Stomach (tissue), 9 donors: ENCODE measurements around the gene KRT37. TPM values are rescaled to one million over a fixed set of nuclear protein-coding genes. Genes with fewer than 3 reads are reported as not detected.

Source experiments
- DNase-seq, 2 donors: peaks; one replicate each; pipeline versions ENCODE4 v3.0.0 to v3.0.0-alpha.2; 2013 to 2019
- H3K27ac ChIP-seq, 5 donors: fragments of 200-600 bp in 4 of 5; sonication (generic) in 4 of 5; one replicate each; pipeline ENCODE4 v1.5.1; 2013 to 2019; ENCODE audit warnings: mild to moderate bottlenecking in 1 of 5, moderate library complexity in 1 of 5
- H3K27me3 ChIP-seq, 3 donors: fragments of 200-600 bp; sonication (generic); one replicate each; pipeline ENCODE4 v1.5.1; 2017 to 2019; ENCODE audit warnings: mixed run types in 1 of 3
- H3K36me3 ChIP-seq, 4 donors: fragments of 200-600 bp; sonication (generic); 1 replicate in 3 of 4; 2 replicates in 1 of 4; pipeline ENCODE4 v1.5.1; 2016 to 2019
- H3K4me1 ChIP-seq, 4 donors: fragments of 200-600 bp; sonication (generic); one replicate each; pipeline ENCODE4 v1.5.1; 2016 to 2019
- H3K4me3 ChIP-seq, 4 donors: fragments of 200-600 bp; sonication (generic) in 3 of 4; one replicate each; pipeline ENCODE4 v1.5.1; 2016 to 2019; ENCODE audit warnings: mild to moderate bottlenecking in 1 of 4
- H3K9me3 ChIP-seq, 4 donors: fragments of 200-600 bp; sonication (generic); one replicate each; pipeline ENCODE4 v1.5.1; 2016 to 2019
- EP300 ChIP-seq: sonication (generic); formaldehyde crosslinking; IDR thresholded peaks from one replicate; pipeline ENCODE4 v1.6.1; 2017; ENCODE audit warnings: antibody characterized with exemption
- POLR2A ChIP-seq, 4 donors: fragments of 450-650 bp; IDR thresholded peaks; one replicate each; pipeline ENCODE4 v1.6.1; 2016; ENCODE audit warnings: antibody characterized with exemption in 4 of 4, control low read depth in 2 of 4, mild to moderate bottlenecking in 1 of 4, moderate library complexity in 1 of 4
- POLR2AphosphoS5 ChIP-seq, 3 donors: sonication (generic); formaldehyde crosslinking; IDR thresholded peaks; one replicate each; pipeline ENCODE4 v1.6.1; 2016; ENCODE audit warnings: antibody characterized with exemption in 3 of 3
- WGBS, 5 donors: extraction: QIAGEN DNeasy Blood & Tissue Kit in 3 of 5; methylation state at CpG; one replicate each; pipeline versions ENCODE4 v1.1.5 to v1.1.7; 2013 to 2018; 5-methylcytosine and 5-hydroxymethylcytosine counted together
- intact Hi-C: fragments of 100-400 bp; cut with DNase I; formaldehyde crosslinking; loops from one replicate; pipeline ENCODE4 v1.15.1; 2023; ENCODE audit warnings: low total_unique reads
- polyA plus RNA-seq, 3 donors: library from polyadenylated mRNA; stranded (reverse); fragments of 200-250 nt; gene quantifications; one replicate each; pipeline ENCODE4 v1.2.3, GENCODE V29; 2013
- total RNA-seq, 5 donors: library from RNA; depleted of rRNA; stranded (reverse); fragments of >200 nt; gene quantifications; one replicate each; pipeline versions ENCODE4 v1.1.0 to v1.2.3, GENCODE V29; 2014 to 2016
- TF ChIP-seq, protein P1 (sequence below), 7 experiments: fragments of 450-650 bp in 4 of 7; fragments of 200-600 bp in 3 of 7; sonication (generic) in 3 of 7; IDR thresholded peaks; one replicate each; pipeline ENCODE4 v1.5.1; 2016 to 2019; ENCODE audit warnings: antibody characterized with exemption in 7 of 7, control low read depth in 2 of 7, mild to moderate bottlenecking in 1 of 7
- donor health status: healthy with polysubstance abuse.
- donor health status: Bipolar disorder and iron deficiency.
- donor health status: healthy.

The KRT37 gene
- total and polyA plus RNA-seq, 8 donors, result not detected

DNA sequence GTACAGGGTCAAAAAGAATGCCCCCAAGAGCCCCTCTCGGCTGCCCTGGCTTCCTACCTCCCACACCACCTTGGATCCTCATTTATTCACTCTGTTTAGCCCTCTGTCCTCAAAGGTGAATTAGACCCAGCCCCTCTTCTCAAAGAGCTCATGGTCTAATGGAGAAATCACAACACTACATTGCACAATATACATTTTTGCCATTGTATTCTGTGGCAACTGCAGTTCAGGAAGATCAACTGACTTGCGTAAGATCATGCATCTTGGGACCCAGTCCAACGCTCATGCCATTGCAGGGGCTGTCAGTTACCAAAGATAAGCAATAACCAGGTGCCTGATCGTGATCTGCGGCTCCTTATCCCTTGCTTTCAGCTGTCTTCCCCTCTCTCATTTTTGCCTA, 15.0 kb upstream of the KRT37 start:
- H3K4me1 ChIP-seq, result peaks cover 0 to 3% (median 0%) of the 10 kb centered on the region in 4 donors
- H3K27me3 ChIP-seq, result peaks cover 0 to 10% (median 0%) of the 10 kb centered on the region in 3 donors
- H3K9me3 ChIP-seq, result no peaks in the 10 kb centered on the region
- intact Hi-C loops, result no loop called here
- H3K27ac ChIP-seq, result no peak overlapping the region
- DNase-seq, result no peak
- WGBS, 5 donors, result 66 to 85% (median 70%) methylated on average over 4 to 5 of the region's 5 CpGs
- no peak for TF ChIP-seq EP300
- no peak for TF ChIP-seq POLR2AphosphoS5 (IDR thresholded peaks at IDR 0.05)
- TF ChIP-seq, protein P1, sequence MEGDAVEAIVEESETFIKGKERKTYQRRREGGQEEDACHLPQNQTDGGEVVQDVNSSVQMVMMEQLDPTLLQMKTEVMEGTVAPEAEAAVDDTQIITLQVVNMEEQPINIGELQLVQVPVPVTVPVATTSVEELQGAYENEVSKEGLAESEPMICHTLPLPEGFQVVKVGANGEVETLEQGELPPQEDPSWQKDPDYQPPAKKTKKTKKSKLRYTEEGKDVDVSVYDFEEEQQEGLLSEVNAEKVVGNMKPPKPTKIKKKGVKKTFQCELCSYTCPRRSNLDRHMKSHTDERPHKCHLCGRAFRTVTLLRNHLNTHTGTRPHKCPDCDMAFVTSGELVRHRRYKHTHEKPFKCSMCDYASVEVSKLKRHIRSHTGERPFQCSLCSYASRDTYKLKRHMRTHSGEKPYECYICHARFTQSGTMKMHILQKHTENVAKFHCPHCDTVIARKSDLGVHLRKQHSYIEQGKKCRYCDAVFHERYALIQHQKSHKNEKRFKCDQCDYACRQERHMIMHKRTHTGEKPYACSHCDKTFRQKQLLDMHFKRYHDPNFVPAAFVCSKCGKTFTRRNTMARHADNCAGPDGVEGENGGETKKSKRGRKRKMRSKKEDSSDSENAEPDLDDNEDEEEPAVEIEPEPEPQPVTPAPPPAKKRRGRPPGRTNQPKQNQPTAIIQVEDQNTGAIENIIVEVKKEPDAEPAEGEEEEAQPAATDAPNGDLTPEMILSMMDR (IDR thresholded peaks at IDR 0.05), result no peak
- TF ChIP-seq POLR2A (IDR thresholded peaks at IDR 0.05), result no peak
- no peaks in the 10 kb centered on the region for H3K36me3 ChIP-seq
- no peak overlapping the region for H3K4me3 ChIP-seq

DNA sequence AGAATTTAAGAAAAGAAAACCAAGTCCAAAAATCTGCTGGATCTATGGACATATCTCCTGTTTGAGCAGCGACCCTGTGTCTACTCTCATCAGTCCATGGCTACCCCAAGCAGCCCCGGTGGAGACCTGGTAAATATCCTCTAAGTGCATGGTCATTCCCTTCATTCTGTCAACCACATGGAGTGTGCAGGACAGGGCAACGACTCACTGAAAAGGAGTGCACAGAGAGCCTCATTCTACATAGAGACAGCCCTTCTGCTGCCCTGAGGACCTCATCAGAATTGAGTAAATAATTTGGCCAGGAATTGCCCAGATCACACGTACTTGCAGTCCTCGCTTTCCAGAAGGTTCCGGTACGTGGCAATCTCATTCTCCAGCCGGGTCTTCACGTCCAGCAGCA, 13.4 kb upstream of the KRT37 start:
- TF ChIP-seq POLR2A (IDR thresholded peaks at IDR 0.05) (no peak), EP300 (no peak), POLR2AphosphoS5 (IDR thresholded peaks at IDR 0.05) (no peak)
- TF ChIP-seq, protein P1 (IDR thresholded peaks at IDR 0.05), result no peak
- no peak for DNase-seq
- 86 to 93% (median 91%) methylated on average over 9 of the region's 9 CpGs for WGBS, 5 donors
- H3K4me1 ChIP-seq, result peaks cover 0 to 5% (median 0%) of the 10 kb centered on the region in 4 donors
- H3K27ac ChIP-seq, result no peak overlapping the region
- no peak overlapping the region for H3K4me3 ChIP-seq
- intact Hi-C loops, result no loop called here
- no peaks in the 10 kb centered on the region for H3K9me3 ChIP-seq
- H3K36me3 ChIP-seq, result no peaks in the 10 kb centered on the region
- no peaks in the 10 kb centered on the region for H3K27me3 ChIP-seq

DNA sequence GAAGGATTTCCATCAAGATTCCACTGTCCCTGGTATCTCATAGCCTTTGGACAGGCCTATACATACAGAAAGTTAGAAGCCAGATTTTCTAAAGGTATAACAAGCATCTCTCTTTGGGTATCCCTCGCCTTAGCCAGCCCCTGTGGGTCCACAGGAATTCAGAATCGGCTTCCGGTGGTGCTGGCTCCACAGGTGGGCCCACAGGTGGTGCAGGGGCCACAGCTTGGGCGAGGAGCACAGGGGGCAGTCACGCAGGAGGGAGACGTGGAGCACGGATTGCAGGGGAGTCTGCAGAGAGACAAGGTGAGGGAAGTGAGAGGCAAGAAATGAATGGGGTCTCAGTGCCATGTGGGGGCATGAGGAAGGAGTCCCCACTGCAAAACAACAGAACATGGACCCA, 12.9 kb upstream of the KRT37 start:
- Histone ChIP-seq H3K27ac (no peak overlapping the region), H3K4me3 (no peak overlapping the region), H3K36me3 (no peaks in the 10 kb centered on the region), H3K27me3 (no peaks in the 10 kb centered on the region), H3K9me3 (no peaks in the 10 kb centered on the region), H3K4me1 (peaks cover 0 to 5% (median 0%) of the 10 kb centered on the region in 4 donors)
- intact Hi-C loops, result no loop called here
- no peak for DNase-seq
- WGBS, 5 donors, result 79 to 85% (median 84%) methylated on average over 7 of the region's 7 CpGs
- TF ChIP-seq, protein P1 (IDR thresholded peaks at IDR 0.05), result no peak
- TF ChIP-seq POLR2A (IDR thresholded peaks at IDR 0.05) (no peak), EP300 (no peak), POLR2AphosphoS5 (IDR thresholded peaks at IDR 0.05) (no peak)

DNA sequence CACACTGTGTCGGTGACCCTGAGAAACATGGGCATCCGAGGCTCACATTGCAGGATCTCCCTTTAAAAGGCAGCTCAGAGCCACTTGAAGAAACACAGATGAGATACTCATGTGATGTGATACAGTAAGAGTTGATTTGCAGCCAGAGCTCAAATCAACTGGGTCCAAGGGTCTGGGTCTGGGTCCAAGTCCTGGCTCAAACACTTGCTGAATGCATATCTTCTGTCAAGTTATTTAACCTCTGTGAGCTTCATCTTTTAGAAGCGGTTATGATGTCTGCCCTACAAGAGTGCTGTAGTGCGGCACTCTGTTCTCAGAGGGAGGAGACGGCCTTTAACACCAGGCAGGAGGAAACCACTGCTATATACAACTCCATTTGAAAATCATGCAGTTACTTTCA, 10.0 kb upstream of the KRT37 start:
- Histone ChIP-seq H3K4me3 (no peak overlapping the region), H3K4me1 (peaks cover 0 to 7% (median 0%) of the 10 kb centered on the region in 4 donors), H3K36me3 (no peaks in the 10 kb centered on the region), H3K27me3 (no peaks in the 10 kb centered on the region), H3K27ac (no peak overlapping the region), H3K9me3 (no peaks in the 10 kb centered on the region)
- TF ChIP-seq, protein P1 (IDR thresholded peaks at IDR 0.05), result no peak
- no peak for TF ChIP-seq EP300
- TF ChIP-seq POLR2AphosphoS5 (IDR thresholded peaks at IDR 0.05), result no peak
- TF ChIP-seq POLR2A (IDR thresholded peaks at IDR 0.05), result no peak
- intact Hi-C loops, result no loop called here
- peak in 1 of 2 donors; percentile 46 for DNase-seq
- 41 to 57% (median 50%) methylated on average over 5 of the region's 5 CpGs for WGBS, 5 donors
